PC-9 (cell line): ENCODE results near the gene DHRS13.

Experiments used
- EZH2 ChIP-seq: fragments of 200-600 bp; sonication (generic); IDR thresholded peaks from 2 replicates; pipeline ENCODE4 v1.8.0; 2017; ENCODE audit warnings: antibody characterized with exemption, low read depth
- TF ChIP-seq, protein P1 (sequence below): fragments of 200-600 bp; sonication (generic); conservative IDR thresholded peaks from 2 replicates; pipeline ENCODE4 v1.6.1; 2017; ENCODE audit warnings: mixed run types, antibody characterized with exemption, mild to moderate bottlenecking, moderate library complexity

DNA sequence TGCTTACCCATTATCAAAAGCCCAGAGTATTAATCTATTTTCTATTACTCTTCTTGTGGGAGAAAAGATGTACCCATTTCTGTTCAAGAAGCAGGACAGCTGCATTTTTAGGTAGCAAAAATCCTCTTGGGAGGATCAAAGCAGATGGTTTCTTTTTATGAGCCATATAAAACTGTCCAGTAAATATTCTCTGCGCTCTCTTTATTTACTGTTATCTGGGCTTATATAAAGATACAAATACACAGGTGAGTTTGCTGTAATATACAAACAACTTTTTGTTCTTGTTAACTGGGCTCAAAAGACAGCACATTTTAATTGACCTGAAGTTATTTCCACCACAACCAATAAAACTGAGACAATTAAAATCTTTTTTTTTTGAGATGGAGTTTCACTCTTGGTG lies 38.4 kb upstream of the DHRS13 start:
- TF ChIP-seq, protein P1, sequence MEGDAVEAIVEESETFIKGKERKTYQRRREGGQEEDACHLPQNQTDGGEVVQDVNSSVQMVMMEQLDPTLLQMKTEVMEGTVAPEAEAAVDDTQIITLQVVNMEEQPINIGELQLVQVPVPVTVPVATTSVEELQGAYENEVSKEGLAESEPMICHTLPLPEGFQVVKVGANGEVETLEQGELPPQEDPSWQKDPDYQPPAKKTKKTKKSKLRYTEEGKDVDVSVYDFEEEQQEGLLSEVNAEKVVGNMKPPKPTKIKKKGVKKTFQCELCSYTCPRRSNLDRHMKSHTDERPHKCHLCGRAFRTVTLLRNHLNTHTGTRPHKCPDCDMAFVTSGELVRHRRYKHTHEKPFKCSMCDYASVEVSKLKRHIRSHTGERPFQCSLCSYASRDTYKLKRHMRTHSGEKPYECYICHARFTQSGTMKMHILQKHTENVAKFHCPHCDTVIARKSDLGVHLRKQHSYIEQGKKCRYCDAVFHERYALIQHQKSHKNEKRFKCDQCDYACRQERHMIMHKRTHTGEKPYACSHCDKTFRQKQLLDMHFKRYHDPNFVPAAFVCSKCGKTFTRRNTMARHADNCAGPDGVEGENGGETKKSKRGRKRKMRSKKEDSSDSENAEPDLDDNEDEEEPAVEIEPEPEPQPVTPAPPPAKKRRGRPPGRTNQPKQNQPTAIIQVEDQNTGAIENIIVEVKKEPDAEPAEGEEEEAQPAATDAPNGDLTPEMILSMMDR, result no peak
- no peak for TF ChIP-seq EZH2
